ENCODE data around the gene PTPN4.

DNA sequence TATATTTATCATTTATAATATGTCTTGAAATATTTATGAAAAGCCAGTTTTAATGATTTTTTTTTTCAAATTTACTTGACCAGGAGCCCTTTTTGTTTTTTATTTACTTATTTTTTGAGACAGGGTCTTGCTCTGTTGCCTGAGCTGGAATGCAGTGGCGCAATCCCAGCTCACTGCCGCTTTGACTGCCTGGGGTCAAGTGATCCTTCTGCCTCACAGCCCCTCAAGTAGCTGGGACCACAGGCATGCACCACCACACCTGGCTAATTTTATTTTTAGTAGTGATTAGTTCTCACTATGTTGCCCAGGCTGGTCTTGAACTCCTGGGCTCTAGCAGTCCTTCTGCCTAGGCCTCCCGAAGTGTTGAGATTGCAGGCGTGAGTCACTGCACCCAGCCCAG lies 258.8 kb downstream of the PTPN4 start:
- no peak for TF ChIP-seq POLR2A (IDR thresholded peaks at IDR 0.05)
- TF ChIP-seq, protein P1, sequence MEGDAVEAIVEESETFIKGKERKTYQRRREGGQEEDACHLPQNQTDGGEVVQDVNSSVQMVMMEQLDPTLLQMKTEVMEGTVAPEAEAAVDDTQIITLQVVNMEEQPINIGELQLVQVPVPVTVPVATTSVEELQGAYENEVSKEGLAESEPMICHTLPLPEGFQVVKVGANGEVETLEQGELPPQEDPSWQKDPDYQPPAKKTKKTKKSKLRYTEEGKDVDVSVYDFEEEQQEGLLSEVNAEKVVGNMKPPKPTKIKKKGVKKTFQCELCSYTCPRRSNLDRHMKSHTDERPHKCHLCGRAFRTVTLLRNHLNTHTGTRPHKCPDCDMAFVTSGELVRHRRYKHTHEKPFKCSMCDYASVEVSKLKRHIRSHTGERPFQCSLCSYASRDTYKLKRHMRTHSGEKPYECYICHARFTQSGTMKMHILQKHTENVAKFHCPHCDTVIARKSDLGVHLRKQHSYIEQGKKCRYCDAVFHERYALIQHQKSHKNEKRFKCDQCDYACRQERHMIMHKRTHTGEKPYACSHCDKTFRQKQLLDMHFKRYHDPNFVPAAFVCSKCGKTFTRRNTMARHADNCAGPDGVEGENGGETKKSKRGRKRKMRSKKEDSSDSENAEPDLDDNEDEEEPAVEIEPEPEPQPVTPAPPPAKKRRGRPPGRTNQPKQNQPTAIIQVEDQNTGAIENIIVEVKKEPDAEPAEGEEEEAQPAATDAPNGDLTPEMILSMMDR (IDR thresholded peaks at IDR 0.05) = no peak
- TF ChIP-seq POLR2AphosphoS5 (IDR thresholded peaks at IDR 0.05) = no peak
